Smooth muscle cell of bladder (primary cell): ENCODE measurements around the gene TBX20. TPM values are rescaled to one million over a fixed set of nuclear protein-coding genes. Genes with fewer than 3 reads are reported as not detected.

Experiments
- total RNA-seq: library from RNA; depleted of rRNA; stranded (reverse); fragments of >200 nt; gene quantifications from 2 replicates; pipeline ENCODE4 v1.2.3, GENCODE V29; 2014

TBX20 gene, protein sequence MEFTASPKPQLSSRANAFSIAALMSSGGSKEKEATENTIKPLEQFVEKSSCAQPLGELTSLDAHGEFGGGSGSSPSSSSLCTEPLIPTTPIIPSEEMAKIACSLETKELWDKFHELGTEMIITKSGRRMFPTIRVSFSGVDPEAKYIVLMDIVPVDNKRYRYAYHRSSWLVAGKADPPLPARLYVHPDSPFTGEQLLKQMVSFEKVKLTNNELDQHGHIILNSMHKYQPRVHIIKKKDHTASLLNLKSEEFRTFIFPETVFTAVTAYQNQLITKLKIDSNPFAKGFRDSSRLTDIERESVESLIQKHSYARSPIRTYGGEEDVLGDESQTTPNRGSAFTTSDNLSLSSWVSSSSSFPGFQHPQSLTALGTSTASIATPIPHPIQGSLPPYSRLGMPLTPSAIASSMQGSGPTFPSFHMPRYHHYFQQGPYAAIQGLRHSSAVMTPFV
- 4.5 and 4.6 TPM in 2 replicates for total RNA-seq

DNA sequence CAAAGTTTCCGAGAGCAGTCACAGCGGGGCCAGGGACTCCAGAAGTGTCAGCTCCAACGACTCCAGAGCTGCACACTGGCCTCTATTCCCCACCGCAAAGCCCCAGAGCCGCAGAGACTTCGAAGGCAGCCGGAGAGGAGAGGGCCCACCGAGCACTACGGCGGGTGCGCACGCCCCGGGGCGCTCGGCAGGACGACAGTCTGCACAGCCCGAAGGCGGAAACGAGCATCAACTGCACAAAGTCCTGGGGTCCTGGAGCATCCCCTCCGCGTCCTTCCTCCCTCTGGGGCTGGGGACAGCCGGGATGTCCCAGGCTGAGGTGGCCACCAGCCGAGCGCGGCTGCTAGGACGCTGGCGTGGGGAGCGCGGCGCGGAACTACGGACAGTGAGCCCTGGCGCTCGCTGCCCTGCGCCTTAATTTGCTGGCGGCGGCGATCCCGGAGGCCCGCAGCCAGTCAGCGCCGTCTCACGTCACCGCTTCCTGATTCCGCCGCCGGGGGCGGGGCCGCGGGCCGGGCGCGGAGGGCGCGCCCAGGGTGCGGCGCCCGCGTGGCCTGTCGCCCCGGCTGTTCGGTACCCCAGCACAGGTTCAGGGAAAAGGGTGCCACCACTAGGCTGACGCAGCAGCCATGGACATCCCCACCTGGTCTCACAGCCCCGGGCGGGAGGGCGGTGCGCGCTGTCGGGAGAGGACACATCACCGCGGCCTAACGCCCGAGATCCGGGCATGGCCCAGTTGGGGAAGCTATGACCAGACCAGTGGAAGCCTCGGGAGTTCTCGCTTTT, at the start of gene TBX20:
TSS of gene TBX20 (minus strand) at position 391 of the 786 bp plus-strand sequence. CDS start 480 bp downstream, outside the sequence.

Other genes with a start within 250 kb of the TBX20 start
- 40.8 and 47.3 TPM in 2 replicates for gene DPY19L1, start 216.6 kb downstream of the TBX20 start, total RNA-seq